ENCODE measurements around the gene RPS6KA4. TPM values are rescaled to one million over a fixed set of nuclear protein-coding genes. Genes with fewer than 3 reads are reported as not detected.

Gene RPS6KA4
- total RNA-seq, 1 donor = 39.4 TPM

GRCh38 chr11:64357446-64357845, 1.5 kb upstream of the RPS6KA4 start:
- no peaks in the 10 kb centered on the region for H3K27me3 ChIP-seq (ENCODE audit: insufficient read depth, low read length)
- no peak overlapping the region for H3K4me3 ChIP-seq (ENCODE audit: insufficient read depth, low read length)
- no peak overlapping the region for H3K27ac ChIP-seq (ENCODE audit: low read depth, low read length)
- TF ChIP-seq CTCF (IDR thresholded peaks at IDR 0.05; ENCODE audit: extremely low read depth, low read depth, low read length) = no peak
- no peak overlapping the region for H2AFZ ChIP-seq (ENCODE audit: low read length)
- H3K36me3 ChIP-seq (ENCODE audit: insufficient read depth, low read length) = peaks cover 10% of the 10 kb centered on the region
- peaks cover 5% of the 10 kb centered on the region for H4K20me1 ChIP-seq (ENCODE audit: insufficient read depth, low read length)
- H3K79me2 ChIP-seq (ENCODE audit: insufficient read depth, low read length) = peaks cover 16% of the 10 kb centered on the region
- H3K9me3 ChIP-seq (ENCODE audit: low read depth, low read length) = no peaks in the 10 kb centered on the region
- DNase-seq (ENCODE audit: insufficient read length, low spot score, missing footprints) = no peak
- no peak overlapping the region for H3K4me2 ChIP-seq (ENCODE audit: insufficient read depth, low read length)
- peaks cover 27% of the 10 kb centered on the region for H3K4me1 ChIP-seq (ENCODE audit: insufficient read depth, low read length)

GRCh38 chr11:64357904-64358535, 942 bp upstream of the RPS6KA4 start:
- Histone ChIP-seq H3K79me2 (ENCODE audit: insufficient read depth, low read length) (peaks cover 16% of the 10 kb centered on the region), H3K4me3 (ENCODE audit: insufficient read depth, low read length) (peak overlapping the region; percentile 94), H2AFZ (ENCODE audit: low read length) (peak overlapping the region; percentile 85), H3K4me2 (ENCODE audit: insufficient read depth, low read length) (peak overlapping the region; percentile 94), H3K4me1 (ENCODE audit: insufficient read depth, low read length) (peaks cover 27% of the 10 kb centered on the region), H4K20me1 (ENCODE audit: insufficient read depth, low read length) (peaks cover 5% of the 10 kb centered on the region), H3K9me3 (ENCODE audit: low read depth, low read length) (no peaks in the 10 kb centered on the region), H3K27ac (ENCODE audit: low read depth, low read length) (no peak overlapping the region), H3K27me3 (ENCODE audit: insufficient read depth, low read length) (no peaks in the 10 kb centered on the region), H3K36me3 (ENCODE audit: insufficient read depth, low read length) (peaks cover 15% of the 10 kb centered on the region)
- no peak for TF ChIP-seq CTCF (IDR thresholded peaks at IDR 0.05; ENCODE audit: extremely low read depth, low read depth, low read length)
- peak; percentile 91 for DNase-seq (ENCODE audit: insufficient read length, low spot score, missing footprints)

GRCh38 chr11:64358536-64358906, 441 bp upstream of the RPS6KA4 start:
- Histone ChIP-seq H3K4me2 (ENCODE audit: insufficient read depth, low read length) (peak overlapping the region; percentile 94), H3K4me3 (ENCODE audit: insufficient read depth, low read length) (peak overlapping the region; percentile 94), H3K4me1 (ENCODE audit: insufficient read depth, low read length) (peaks cover 27% of the 10 kb centered on the region), H3K36me3 (ENCODE audit: insufficient read depth, low read length) (peaks cover 20% of the 10 kb centered on the region), H4K20me1 (ENCODE audit: insufficient read depth, low read length) (peaks cover 5% of the 10 kb centered on the region), H3K27ac (ENCODE audit: low read depth, low read length) (peak overlapping the region; percentile 76), H2AFZ (ENCODE audit: low read length) (peak overlapping the region; percentile 85), H3K9me3 (ENCODE audit: low read depth, low read length) (no peaks in the 10 kb centered on the region), H3K27me3 (ENCODE audit: insufficient read depth, low read length) (no peaks in the 10 kb centered on the region), H3K79me2 (ENCODE audit: insufficient read depth, low read length) (peaks cover 16% of the 10 kb centered on the region)
- no peak for TF ChIP-seq CTCF (IDR thresholded peaks at IDR 0.05; ENCODE audit: extremely low read depth, low read depth, low read length)
- DNase-seq (ENCODE audit: insufficient read length, low spot score, missing footprints) = no peak

- Histone ChIP-seq H3K4me3 (ENCODE audit: insufficient read depth, low read length) (peak overlapping the region; percentile 94), H2AFZ (ENCODE audit: low read length) (no peak overlapping the region), H3K9me3 (ENCODE audit: low read depth, low read length) (no peaks in the 10 kb centered on the region), H3K27me3 (ENCODE audit: insufficient read depth, low read length) (no peaks in the 10 kb centered on the region), H4K20me1 (ENCODE audit: insufficient read depth, low read length) (peaks cover 5% of the 10 kb centered on the region), H3K36me3 (ENCODE audit: insufficient read depth, low read length) (peaks cover 32% of the 10 kb centered on the region), H3K4me2 (ENCODE audit: insufficient read depth, low read length) (peak overlapping the region; percentile 94), H3K27ac (ENCODE audit: low read depth, low read length) (peak overlapping the region; percentile 66), H3K4me1 (ENCODE audit: insufficient read depth, low read length) (peaks cover 27% of the 10 kb centered on the region), H3K79me2 (ENCODE audit: insufficient read depth, low read length) (peaks cover 16% of the 10 kb centered on the region)
- TF ChIP-seq CTCF (IDR thresholded peaks at IDR 0.05; ENCODE audit: extremely low read depth, low read depth, low read length) = no peak
- DNase-seq (ENCODE audit: insufficient read length, low spot score, missing footprints) = no peak
Measured at GRCh38 chr11:64359712-64360445, 917 bp downstream of the RPS6KA4 start.

Measured in osteoblast (primary cell).